GM18868 (cell line): ENCODE measurements around the gene EHBP1L1.

Experiments
- ATAC-seq: cut with Tn5 transposase; IDR thresholded peaks from one replicate; pipeline ENCODE4 v1.9.1; 2021; ENCODE audit warnings: mild to moderate bottlenecking, moderate library complexity; ENCODE audit not compliant: unreplicated experiment

Gene EHBP1L1

DNA sequence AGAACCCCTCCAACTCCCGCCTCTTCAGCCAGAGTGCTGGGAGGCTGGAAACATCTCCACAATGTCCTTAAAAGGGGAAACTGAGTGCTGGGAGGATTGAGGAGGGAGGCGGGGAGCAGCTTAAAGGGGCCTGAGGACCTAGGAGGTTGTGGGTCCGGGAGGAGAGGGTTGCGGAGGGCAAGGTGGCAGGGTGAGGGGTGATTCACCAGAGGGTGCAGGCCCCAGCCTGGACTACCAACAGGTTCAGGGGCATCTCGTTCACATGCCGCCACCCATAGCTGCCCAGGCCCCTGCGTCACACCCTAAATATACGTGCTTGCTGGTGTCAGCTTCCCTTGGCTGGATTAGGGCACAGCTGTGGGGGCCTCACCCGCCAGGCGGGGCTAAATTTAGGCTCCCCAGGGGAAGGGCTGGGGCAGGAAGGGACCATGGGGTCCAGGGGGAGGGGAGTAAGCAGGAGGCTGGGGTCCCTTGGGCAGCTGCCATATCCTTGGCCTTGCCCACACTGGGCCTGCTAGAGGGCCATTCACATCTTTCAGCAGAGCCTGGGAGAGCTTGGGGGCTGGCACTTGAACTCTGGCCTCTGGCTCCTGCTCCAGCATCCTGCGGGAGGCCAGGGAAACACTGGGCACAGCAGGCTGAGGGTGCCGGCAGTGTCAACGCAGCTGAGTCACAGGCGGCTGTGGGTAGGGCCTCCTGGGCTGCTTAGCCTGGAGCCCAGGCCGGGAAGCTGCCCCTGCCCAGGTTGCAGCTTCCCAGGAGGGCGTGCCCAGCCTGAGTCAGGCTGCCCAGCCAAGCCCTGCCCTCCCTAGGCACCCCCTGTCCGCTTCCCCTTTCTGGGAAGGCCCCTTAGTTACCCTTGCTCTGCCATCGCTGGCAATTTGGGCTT lies 1.3 kb downstream of the EHBP1L1 start:
- no peak for ATAC-seq

DNA sequence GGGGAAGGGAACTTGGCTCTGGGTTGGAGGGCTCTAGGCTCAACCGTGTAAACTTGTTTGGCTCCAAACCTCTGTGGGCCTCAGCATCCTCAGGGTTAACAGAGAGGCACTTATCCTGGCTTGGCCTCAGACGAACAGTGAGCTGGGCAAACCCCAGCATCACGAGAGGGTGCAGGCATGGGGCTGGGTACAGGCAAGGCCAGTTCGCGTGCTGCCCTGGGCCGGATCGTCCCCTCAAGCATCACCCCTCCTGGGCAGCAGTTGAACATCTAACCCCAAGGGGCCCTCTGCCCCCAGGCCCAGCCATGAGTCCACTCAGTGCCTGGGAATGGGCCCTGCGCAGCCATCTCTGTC lies 1.9 kb downstream of the EHBP1L1 start:
- ATAC-seq, result no peak

DNA sequence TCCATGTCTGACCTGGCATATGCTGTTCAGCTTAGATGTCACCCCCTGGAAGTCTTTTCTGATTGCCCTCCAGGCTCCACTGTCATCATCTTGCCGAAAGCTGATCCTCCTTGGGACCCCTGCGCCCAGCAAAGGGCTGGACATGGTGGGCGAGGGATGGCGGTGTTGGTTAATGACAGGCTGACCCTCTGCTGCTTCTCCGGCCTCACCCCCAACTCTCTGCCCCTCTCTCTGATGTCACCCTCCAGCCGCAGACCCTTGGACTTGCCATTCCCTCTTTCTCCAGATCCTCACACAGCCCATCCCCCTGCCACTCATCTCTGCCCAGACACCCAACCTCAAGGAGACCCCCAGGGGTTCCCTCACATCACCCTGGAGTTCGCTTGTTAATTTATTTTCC lies 2.3 kb downstream of the EHBP1L1 start:
- ATAC-seq, result no peak

DNA sequence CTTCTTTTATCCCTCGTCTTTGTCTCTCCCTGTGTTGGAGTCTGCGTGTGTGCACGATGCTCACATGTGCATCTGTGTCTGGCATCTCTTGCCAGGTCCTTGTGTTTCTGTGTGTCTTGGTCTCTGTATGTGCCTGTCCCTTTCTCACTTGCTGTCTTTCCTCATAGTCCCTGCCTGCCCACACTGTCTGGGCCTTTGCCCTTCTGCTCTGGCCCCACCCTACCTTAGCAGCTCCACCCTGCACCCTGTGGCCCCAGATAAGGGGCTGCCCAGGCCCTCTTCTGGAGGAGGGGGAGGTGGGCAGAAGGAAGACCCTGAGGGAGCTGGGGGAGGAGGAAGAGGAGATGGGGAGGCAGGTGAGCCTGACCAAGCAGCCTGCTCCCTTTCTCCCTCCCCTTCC lies 2.8 kb downstream of the EHBP1L1 start:
- no peak for ATAC-seq

DNA sequence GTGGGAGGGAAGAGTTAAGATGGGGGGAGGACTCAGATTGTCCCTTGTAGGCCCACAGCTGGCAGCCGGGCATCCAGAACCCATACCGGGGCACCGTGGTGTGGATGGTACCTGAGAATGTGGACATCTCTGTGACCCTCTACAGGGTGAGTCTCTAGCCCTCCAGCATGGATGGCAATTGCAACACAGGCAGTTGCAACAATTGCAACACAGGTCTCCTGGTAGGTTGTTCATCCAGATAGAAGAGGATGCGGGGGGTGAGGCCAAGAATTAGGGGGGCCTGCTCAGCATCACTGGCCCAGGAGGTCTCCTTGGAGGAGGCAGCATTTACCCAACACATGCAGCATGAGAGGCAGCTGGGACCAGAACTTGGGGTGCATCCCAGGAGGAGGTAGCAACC lies 3.4 kb downstream of the EHBP1L1 start:
- no peak for ATAC-seq

DNA sequence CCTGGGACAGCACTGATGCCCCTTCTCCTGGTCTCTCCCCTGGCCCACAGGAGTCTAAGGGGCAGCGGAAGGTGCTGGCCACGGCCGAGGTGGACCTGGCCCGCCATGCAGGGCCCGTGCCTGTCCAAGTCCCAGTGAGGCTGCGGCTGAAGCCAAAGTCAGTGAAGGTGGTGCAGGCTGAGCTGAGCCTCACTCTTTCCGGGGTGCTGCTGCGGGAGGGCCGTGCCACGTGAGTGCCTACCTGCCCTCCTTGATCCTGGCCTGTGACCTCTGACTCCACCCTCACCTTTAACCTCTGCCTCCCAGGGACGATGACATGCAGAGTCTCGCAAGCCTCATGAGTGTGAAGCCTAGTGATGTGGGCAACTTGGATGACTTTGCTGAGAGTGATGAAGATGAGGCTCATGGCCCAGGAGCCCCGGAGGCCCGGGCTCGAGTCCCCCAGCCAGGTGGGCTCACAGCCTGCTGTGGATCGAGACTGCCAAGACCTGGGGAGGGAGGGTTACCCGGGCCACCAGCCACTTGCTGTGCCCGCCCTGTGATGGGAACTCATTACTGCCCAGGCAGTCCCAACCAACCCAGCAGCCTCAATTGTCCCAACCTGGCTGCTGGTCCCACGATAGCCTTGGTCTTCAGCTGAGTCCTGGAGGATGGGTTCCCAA lies 4.3 kb downstream of the EHBP1L1 start:
- no peak for ATAC-seq

DNA sequence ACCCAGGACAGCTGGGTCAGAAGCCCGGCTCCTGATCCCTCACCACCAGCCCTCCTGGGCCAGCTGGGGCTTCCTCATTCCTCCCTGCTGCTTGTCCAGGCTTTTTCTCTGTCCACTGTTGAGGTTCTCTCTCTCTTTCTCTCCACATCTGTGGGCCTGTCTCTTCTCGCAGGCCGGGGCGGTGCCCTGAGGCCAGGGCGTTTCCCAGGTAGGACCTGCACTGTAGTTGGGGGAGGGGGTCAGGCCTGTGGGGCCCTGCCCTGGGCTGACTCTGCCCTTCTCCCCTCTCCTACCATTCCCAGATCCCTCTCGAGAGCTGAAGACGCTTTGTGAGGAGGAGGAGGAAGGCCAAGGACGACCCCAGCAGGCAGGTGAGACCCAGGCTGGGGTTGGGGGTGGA lies 4.9 kb downstream of the EHBP1L1 start:
- no peak for ATAC-seq

DNA sequence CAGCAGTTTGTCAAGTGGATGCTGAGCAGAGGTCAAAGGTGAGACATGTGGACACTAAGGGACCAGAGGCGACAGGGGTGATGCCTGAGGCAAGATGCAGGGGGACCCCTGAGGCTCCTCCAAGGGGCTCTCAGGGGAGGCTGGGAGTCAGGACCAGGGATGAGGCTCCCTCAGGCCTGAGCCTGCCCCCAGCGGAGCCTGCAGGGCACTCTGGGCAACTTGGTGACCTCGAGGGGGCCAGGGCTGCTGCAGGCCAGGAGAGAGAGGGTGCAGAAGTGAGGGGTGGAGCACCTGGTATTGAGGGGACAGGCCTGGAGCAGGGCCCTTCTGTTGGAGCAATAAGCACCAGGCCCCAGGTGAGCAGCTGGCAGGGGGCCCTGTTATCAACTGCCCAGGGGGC lies 6.1 kb downstream of the EHBP1L1 start:
- no peak for ATAC-seq

DNA sequence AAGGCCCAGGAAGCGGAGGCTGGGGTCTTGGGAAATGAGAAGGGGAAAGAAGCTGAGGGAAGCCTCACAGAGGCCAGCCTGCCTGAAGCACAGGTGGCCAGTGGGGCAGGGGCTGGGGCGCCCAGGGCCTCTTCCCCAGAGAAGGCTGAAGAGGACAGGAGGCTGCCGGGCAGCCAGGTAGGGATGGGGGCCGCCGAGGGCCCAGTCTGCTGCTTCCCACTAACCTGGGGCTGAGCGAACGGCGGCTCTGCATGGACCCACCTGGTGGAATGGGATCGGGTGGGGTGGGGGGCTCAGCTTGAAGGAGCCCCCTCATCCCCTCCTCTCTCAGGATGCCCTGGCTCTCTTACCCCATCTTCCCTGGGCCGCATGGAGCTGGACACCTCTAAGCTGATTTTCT lies 7.7 kb downstream of the EHBP1L1 start:
- no peak for ATAC-seq

DNA sequence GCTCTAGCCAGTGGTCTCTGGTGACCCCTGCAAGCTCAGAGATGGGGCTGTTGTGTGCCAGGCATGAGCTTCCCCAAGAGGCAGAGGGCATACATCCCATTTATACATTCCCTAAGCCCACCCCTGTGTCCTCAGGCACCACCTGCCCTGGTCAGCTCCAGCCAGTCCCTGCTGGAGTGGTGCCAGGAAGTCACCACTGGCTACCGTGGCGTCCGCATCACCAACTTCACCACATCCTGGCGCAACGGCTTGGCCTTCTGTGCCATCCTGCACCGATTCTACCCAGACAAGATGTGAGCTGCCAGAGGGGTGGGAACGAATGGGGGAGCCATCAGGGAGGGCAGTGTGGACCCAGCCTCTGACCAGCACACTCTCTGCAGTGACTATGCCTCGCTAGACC lies 8.3 kb downstream of the EHBP1L1 start:
- no peak for ATAC-seq

DNA sequence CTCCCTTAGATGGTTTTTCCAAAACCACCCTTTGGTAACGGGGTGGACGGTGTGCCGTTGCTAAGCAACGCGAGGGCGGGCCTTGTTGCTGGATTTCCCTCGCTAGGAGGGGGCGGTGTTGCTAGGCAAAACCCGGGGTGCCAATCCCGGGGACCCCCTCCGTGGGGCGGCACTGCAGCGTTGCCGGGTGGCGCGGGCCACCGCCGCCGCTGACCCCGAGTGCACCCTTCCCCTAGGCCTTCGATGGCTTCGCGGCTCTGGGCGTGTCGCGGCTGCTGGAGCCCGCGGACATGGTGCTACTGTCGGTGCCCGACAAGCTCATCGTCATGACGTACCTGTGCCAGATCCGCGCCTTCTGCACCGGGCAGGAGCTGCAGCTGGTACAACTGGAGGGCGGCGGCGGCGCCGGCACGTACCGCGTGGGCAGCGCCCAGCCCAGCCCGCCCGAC lies 8.9 kb downstream of the EHBP1L1 start:
- ATAC-seq, result no peak

DNA sequence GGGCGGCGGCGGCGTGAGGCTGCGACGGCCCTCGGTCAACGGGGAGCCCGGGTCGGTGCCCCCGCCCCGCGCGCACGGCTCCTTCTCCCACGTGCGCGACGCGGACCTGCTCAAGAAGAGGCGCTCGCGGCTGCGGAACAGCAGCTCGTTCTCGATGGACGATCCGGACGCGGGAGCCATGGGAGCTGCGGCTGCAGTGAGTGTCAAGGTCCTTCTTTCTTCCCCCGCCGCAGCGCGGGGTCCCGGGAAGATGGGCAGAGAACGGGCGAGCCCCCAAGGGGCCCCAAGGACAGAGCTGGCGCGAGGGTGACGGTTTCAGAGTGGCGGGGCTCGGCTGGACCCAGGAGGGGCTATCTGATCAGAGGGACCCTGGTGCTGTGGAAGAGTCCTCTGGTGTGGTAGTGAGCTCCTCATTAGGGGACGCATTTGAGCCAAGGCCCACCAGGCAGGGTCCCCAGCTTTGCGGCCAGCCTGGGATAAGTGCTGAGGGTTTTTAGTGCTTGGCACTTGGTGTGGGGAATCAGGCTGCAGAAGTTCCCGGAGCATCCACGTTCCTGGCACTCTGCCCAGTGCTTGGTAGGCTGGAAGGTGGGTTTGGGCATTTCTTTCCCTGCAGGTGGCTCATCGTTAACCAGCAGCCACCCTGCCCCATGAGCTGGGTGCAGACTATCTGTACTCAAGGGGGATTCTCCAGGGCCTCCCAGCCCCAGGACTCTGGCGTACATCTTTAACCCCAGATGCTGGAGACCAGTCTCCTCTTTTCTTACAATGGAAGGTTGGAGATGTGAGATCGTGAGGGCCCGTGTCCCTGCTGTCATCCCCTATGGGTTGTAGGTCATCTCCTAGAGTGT lies 9.8 kb downstream of the EHBP1L1 start:
- no peak for ATAC-seq

DNA sequence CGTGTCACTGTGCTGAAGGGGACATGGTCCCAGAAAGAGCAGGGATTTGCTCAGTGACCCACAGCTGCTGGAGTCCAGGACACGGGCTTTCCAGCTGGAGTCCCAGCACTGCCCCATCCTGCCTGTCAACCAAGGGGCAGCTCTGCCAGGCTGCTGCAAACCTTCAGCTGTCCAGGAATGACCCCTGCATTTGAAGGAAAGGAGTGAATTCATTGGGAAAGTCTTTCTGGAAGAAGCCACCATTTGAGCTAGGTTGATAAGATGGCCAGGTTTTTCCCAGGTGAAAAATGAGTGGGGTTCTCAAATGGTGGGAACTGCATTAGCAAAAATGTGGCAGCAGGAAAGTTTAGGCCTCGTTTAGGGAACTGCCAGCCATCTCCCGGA lies 10.4 kb downstream of the EHBP1L1 start:
- ATAC-seq, result no peak

DNA sequence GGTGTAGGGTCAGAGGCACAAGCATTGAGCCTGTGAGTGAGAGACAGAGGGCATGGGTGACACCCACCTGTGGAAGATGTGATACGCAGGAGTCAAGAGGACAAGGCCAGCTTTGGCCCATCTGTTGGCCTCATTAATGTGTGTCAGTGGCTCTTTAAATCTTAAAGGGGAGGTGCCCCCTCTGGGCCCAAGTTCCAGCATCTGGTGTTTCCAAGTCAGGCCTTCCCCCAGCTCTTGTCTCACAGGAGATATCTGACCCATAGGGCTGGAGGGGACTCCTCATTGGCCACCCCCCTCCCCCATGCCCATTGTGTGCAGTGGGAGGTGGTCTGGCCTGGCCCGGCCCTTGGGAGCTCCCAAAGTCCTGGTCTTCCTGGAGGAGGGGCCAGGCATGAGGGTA lies 10.8 kb downstream of the EHBP1L1 start:
- ATAC-seq, result no peak

DNA sequence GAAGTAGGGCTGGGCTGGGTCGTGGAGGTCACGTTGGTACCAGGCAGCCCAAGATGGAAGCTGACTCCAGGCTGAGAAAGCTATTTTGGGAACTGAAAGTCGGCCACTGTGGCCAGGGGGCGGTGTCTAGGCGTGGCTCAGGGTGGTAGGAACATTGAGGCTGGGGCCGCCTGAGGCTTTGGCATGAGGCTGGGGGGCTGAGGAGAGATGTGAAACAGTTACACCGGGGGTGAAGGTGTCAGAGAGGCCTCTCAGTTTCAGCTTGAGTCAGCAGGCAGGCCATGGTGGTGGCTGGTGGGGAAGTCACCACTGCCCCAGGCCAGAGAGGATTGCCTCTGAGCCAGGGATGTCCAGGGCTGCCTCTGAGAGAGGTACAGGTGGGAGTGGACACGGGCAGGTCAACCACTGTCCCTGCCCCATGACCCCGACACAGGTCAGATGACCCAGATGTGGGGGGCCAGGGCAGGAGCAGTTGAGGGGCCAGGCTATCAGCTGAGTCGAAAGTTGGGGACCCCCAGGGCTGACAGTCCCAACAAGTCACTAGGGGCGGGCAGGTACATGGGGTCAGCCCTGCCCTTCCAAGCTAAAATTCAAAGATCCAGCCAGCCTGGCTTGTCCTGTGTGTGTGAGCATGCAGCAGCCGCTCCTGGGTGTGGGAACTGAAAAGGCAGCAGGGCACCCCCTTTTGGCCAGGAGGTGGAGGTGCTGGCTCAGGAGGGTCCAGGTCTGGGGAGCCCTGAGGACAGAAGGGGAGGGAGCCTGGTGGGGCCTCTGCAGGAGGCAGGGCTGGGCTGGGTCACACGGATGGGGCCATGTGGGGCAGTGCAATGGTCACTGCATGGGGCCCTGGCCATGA lies 12.6 kb downstream of the EHBP1L1 start:
- peak; percentile 73 for ATAC-seq

DNA sequence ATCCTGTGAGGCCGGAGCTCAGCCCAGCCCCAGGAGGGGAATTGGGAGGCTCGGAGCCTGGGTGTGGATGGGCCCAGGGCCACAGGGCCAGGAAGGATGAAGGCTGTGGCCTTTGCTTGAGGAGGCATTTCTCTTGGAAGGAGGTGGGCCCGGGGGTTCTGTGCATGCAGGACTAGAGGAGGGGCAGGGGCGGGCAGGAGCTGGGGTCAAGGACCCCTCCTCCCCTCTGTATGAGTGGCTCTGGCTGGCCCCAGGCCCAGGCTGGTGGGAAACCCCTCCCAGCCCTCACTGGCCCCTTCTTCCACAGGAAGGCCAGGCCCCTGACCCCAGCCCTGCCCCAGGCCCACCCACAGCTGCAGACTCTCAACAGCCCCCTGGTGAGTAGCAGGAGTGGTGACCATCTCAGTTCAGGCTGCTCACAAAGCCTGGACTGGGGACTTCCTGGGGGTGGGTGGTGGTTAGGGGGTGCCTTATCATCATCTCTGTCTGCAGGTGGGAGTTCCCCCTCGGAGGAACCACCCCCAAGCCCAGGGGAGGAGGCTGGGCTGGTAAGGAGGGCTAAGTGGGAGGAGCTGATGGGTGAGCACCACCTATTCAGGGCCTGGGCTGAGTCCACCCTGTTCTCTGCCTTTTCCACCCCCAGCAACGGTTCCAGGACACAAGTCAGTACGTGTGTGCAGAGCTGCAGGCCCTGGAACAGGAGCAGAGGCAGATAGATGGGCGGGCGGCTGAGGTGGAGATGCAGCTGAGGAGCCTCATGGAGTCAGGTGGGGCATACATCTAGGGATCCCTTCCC lies 13.8 kb downstream of the EHBP1L1 start:
- peak; percentile 44 for ATAC-seq

DNA sequence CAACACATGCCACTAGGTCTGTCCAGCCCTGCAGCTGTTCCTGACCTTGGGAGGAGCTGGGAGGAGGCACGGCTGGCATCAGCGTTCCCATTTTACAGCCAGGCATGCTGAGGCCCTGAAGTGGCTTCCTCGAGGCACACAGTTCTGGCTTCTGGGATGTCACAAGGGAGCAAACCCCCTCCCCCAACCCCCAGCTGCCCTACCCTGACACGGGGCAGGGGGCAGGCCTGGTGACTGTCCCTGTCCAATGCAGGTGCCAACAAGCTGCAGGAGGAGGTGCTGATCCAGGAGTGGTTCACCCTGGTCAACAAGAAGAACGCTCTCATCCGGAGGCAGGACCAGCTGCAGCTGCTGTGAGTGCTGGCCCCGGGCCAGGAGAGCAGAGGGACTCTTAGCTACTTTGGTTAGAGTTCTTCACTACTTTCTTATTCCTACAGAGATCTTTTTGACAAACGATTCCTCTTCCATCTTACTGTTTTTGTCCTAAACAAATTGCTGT lies 14.4 kb downstream of the EHBP1L1 start:
- ATAC-seq, result no peak

DNA sequence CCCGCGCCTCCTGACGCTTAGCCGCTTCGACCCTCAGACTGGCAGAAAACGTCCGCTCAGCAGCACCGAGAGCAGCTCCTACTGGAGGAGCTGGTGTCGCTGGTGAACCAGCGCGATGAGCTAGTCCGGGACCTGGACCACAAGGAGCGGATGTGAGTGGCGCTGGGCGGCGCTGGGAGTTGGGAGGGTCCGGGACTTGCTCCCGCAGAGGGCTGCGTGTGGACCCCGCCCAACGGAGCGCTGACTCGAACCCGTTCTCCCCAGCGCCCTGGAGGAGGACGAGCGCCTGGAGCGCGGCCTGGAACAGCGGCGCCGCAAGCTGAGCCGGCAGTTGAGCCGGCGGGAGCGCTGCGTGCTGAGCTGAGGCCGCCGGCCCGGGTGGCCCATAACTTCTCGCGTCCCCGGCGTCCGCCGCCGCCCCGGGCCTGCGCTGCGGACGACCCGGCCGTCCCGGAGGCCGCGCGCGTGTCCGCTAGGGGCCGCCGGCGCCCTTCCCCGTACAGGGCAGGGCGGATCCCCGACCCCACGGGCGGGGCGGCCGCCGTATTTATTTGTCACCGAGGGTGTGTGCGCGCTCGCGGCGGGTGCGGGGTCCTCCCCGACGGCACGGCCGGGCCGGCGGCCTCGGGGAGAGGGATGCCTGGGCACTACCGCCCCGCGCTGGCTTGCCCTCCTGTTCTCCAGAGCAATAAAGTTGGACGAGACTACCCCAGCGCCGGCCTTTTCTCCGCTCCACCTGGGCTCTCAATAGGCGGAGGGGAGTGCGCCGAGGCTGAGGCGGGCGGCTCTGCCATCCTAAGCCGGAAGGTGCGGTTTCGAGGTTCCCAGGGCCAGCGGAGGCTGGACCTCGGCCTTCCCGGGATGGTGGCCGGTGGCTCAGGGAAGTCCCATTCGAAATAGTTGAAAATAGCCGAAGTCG lies 16.3 kb downstream of the EHBP1L1 start:
- no peak for ATAC-seq
